ENCODE data around the gene FADS2.

FADS2 gene

DNA sequence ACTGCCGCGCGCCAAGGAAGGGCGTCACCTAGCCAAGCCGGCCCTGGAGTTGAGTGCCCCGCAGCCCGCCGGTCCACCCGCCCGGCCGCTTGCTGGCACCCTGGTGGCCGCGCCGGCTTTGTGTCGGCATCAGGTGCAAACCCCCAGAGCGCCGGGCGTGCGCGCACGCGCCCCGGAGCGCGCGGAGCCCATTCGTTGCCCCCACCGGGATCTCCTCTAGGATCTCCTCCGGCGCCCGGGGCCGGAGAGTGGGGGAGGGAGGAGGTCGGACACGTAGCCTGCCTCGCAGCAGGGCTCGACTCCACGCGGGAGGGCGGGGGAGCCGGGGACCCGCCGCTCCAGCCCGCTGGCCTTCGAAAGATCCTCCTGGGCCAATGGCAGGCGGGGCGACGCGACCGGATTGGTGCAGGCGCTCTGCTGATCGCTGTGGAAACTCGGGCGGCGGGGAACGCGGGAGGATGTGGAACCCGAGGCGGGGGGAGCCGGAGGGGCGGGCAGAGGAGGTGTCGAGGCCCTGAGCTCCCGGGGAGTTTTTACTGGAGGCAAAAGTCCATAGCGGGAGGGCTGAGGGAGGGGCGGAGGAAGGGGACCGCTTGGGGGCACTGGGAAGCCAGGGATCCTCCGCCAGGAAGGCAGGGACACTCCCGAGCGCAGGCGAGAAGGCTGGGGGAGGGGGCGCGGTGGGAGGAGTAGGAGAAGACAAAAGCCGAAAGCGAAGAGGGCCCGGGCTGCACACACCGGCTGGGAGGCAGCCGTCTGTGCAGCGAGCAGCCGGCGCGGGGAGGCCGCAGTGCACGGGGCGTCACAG lies at the start of gene FADS2:
Gene FADS2, plus strand, starts transcription at position 730 of the 808 bp plus-strand sequence. CDS start 91 bp downstream, outside the sequence.
- no peak for TF ChIP-seq CTCF (IDR thresholded peaks at IDR 0.05; ENCODE audit: insufficient read depth, low read depth, low read length, missing control alignments)
- peak; percentile 89 for DNase-seq (ENCODE audit: low read depth)
- peak within 1 kb of the TSS; percentile 68 for H3K4me3 ChIP-seq (ENCODE audit: low read length)

GRCh38 chr11:61778357-61778886 lies 49.7 kb upstream of the FADS2 start:
- H3K4me3 ChIP-seq (ENCODE audit: low read length) = no peak overlapping the region
- TF ChIP-seq CTCF (IDR thresholded peaks at IDR 0.05; ENCODE audit: insufficient read depth, low read depth, low read length, missing control alignments) = no peak
- DNase-seq (ENCODE audit: low read depth) = no peak

DNA sequence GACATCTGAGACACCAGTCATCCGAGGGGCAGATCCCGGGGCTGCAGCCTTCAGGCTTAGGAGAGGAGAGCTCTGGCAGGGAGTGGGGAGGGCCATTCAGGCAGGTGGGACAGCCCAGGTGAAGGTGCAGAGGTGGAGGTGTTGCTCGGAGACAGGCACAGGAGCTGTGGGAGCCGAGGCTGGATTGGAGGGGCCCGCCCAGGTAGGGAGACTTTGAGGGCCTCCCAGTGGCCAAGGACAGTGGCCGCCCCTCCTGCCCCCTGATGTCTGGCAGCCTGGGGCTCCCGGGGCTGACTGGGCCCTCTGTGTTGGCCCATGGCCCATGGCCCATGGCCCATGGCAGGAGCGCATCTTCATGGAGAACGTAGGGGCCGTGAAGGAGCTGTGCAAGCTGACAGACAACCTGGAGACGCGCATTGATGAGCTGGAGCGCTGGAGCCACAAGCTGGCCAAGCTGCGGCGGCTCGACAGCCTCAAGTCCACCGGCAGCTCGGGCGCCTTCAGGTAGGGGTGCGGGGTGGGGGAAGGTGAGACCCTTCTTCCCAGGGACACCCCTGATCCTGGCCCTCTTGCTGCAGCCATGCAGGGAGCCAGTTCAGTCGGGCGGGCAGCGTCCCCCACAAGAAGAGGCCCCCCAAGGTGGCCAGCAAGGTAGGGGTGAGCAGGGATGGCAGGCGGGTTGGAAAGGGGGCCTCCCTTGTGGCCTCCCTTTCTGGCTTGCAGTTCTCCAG lies 49.0 kb upstream of the FADS2 start:
- no peak for TF ChIP-seq CTCF (IDR thresholded peaks at IDR 0.05; ENCODE audit: insufficient read depth, low read depth, low read length, missing control alignments)
- no peak overlapping the region for H3K4me3 ChIP-seq (ENCODE audit: low read length)
- DNase-seq (ENCODE audit: low read depth) = no peak

GRCh38 chr11:61779666-61780525 lies 48.2 kb upstream of the FADS2 start:
- no peak for DNase-seq (ENCODE audit: low read depth)
- H3K4me3 ChIP-seq (ENCODE audit: low read length) = no peak overlapping the region
- no peak for TF ChIP-seq CTCF (IDR thresholded peaks at IDR 0.05; ENCODE audit: insufficient read depth, low read depth, low read length, missing control alignments)

DNA sequence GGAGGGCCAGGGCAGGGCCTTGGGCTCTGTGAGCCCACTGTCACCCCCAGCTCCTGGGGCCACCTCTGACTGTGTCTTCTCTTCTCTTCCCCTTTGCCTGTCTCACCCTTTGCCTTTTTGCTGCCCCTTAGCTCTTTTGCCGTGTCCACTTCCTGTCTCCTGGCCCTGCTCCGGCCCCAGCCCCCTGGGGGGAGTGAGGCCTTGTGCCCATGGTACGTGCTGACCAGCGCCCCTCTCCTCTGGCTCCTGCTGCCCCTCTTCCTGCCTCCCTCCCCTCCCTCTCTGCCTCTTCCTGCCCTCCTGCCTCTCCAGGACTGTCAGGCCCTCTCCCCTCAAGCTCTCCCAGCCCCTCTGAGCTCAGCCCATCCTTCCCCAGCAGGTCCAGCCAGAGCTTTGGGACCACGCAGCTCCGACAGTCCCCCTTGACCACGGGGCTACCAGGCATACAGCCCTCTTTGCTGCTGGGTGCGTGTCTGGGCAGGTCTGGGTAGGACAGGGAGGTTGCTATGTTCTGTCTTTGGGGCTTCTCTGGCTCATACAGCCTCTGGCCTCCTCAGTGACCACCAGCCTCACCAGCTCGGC lies 47.4 kb upstream of the FADS2 start:
- TF ChIP-seq CTCF (IDR thresholded peaks at IDR 0.05; ENCODE audit: insufficient read depth, low read depth, low read length, missing control alignments) = no peak
- H3K4me3 ChIP-seq (ENCODE audit: low read length) = no peak overlapping the region
- peak; percentile 32 for DNase-seq (ENCODE audit: low read depth)

DNA sequence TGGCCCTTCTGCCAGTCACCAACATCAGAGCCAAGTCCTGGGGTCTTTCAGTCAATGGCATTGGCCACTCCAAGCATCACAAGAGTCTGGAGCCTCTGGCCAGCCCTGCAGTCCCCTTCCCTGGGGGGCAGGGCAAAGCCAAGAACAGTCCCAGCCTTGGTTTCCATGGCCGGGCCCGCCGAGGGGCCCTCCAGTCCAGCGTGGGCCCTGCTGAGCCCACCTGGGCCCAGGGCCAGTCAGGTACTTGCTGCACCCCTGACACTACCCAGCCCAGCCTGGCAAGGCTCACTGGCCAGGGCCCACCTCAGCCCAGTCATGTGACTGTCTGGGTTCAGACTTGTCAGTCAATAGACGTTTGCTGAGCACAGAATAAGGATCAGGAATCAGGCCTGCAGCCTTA lies 46.5 kb upstream of the FADS2 start:
- no peak for TF ChIP-seq CTCF (IDR thresholded peaks at IDR 0.05; ENCODE audit: insufficient read depth, low read depth, low read length, missing control alignments)
- no peak overlapping the region for H3K4me3 ChIP-seq (ENCODE audit: low read length)
- no peak for DNase-seq (ENCODE audit: low read depth)
